HG02884 (cell line): ENCODE results near the gene FUT9.
"Not testable (repeated sequence)": the region's sequence is repeated elsewhere in the genome, so short reads cannot be mapped to it uniquely, and the experiment has no call there.

ENCODE experiments used
- ATAC-seq: cut with Tn5 transposase; IDR thresholded peaks from one replicate; pipeline ENCODE4 v1.9.1; 2021; ENCODE audit warnings: mild to moderate bottlenecking, moderate library complexity; ENCODE audit not compliant: unreplicated experiment

FUT9 gene

DNA sequence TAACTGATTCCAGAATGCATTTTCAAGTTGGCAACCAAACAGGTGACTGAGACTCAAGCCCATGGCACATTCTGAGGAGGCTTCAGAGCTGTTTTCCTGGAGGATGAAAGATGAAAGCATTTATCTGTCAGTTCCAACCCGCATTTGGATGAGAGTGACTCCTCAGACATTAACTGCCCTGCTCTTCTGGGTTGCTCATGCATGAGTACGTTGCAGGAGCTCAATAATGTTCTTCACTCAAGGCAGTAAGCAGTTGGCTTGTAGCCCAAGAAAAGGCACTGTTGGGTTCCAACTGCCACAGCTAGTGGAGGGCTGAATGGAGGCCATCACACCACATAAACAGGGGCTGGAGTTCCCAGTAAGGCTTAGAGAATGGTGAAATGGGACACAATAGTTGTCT lies 155.3 kb downstream of the FUT9 start:
- no peak for ATAC-seq

DNA sequence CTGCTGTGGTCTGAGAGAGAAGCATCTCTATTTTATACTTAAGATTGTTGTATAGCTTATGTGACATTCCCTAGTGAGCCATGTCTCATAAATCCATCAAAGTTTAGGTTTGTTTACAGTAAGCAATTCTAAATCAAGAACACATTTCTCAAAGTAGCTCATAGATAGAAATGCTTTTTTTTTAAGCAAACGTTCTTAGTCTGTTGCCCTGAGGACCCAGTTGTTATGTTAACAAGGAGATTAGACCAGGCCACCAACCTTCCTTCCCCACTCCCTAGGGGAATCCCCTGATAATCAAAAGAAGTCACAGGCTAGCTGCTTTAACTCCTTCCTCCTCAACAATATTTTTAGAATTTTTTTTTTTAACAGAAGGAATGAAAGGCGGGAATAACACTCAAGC lies 169.0 kb downstream of the FUT9 start:
- no peak for ATAC-seq

DNA sequence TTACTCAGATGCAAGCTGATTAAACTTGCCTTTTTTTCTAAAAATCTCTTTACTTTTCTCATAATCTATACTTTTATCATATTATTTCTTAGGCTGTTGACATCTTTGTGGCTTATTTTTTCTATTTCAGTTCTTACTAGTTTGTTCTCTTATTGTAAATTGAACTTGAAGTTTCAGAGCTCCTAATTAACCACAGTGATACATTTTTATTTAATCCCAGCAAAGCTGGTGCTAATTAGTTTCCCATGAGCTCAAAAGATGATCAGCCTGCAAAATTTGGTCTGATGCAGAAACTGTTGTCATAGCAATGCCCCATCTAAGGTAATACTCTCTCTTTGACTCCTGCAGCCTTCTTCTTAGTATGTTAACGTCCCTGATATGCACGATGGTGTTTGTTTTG lies 170.3 kb downstream of the FUT9 start:
- no peak for ATAC-seq

DNA sequence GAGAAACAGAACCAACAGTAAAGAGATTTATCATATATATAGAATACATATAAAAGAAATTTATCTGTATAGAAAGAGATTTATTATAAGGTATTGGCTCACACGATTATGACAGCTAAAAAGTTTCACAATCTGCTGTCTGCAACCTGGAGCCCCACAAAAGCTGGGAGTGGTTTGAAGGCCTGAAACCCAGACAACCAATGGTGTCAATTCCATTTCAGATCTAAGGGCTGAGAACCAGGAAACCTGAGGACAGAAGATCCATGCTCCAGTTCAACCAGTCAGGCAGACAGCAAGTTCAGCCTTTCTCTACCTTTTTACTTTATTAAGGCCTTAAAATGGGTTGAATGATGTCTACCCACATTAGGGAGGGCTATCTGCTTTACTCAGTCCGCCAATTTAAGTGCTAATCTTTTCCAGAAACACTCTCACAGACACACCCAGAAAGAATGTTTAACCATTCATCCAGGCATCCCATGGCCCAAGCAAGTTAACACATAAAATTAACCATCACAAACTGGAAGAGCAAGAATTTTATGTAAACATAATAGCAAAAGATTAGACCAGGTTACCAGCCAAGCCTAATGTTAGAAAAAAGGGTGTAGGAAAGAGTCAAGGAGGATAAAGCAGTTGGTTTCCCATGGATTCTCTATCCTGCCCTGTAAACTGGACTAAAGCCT lies 170.9 kb downstream of the FUT9 start:
- ATAC-seq = no peak

DNA sequence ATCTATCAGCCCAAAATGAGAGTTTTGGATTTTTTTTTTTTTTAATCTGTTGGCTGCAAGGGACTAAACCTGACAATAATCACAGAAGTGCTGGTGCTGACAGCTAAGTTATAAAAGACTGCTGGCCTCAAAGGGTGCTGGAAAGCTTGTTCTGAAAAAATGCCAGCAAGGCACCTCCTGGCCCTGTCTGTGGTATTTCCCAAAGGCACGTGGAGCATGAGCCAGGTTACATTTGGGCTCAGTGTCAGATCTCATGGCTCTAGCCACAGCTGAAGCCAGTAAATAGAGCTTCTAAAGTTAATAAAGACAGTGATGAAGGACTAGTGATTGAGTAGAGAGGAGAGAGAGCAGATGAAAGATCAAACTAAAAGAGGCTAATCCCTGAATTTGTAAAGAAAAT lies 178.9 kb downstream of the FUT9 start:
- ATAC-seq = no peak

DNA sequence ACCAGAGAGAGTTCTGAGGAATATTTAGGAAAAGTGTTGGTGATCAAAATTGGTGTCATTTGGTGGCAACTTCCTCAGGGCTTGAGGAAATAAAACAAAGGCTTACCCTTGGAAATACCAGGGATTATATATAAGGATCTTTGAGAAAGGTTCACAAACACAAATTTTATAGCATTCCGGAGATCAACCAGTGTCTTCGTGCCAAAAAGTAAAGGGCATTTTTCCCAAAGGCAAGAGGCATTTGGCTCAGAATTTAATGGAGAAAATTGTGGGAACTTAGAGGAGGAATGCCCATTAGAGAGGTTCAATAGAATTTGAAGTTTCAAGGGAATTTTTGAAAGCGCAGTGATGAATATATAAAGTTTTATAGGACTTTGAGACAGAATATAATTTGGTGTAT lies 179.5 kb downstream of the FUT9 start:
- ATAC-seq = no peak

DNA sequence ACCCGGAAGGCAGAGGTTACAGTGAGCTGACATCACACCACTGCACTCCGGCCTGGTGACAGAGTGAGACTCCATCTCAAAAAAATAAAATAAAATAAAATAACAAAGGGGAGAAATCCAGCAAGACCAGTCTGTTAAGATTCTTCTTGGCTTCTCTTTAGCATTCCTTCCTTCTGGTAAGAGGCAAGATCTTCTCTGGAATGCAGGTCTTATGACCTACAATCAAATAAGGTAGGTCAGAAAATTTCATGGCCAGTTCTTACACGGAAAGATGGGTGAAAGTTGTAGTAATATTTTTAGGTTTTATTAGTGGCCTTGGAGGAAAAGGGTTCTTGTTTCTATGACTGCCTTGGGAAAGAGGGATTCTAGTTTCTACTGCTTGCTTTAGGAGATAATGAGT lies 180.9 kb downstream of the FUT9 start:
- no peak for ATAC-seq

- no peak for ATAC-seq
These were observed 181.5 kb downstream of the FUT9 start for GRCh38 chr6:96197241-96197640.

- no peak for ATAC-seq
These were observed 186.8 kb downstream of the FUT9 start for GRCh38 chr6:96202571-96202970.

DNA sequence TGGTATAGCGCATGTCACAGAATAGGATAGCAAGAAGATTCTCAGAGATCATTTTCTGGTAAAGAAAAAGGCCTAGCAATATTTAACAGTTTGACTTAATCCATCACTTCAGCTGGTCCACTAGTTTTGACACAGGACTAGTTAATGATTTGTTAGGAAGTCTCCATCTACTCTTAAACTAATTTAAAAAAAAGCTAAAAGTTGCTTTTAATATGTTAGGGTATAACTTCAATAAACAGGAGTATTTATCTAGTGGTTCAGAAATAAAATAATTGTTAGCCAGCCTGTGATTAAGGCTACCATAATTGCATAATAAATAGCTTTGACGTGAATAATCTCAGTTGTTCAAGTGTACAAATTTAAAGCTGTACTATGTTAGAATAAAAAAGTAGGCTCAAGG lies 195.6 kb downstream of the FUT9 start:
- ATAC-seq = no peak

DNA sequence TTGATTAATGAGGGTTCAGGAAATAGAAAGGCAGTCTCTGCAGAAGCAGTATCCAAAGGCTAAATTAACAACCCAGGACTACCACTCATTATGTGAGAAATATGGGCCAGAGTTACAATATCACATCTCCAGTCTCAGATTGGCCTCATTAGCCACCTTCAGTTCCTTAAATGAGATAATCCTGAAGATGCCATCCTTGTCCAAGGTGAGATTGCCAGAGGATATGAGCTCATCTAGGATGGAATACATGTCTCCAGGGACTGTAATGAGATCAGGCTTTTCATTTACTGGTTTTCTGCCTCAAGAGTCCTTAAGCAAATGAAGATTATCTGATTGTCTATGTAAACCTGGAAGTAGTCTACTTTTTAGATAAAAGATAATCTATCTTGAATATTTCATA lies 196.3 kb downstream of the FUT9 start:
- ATAC-seq = no peak

DNA sequence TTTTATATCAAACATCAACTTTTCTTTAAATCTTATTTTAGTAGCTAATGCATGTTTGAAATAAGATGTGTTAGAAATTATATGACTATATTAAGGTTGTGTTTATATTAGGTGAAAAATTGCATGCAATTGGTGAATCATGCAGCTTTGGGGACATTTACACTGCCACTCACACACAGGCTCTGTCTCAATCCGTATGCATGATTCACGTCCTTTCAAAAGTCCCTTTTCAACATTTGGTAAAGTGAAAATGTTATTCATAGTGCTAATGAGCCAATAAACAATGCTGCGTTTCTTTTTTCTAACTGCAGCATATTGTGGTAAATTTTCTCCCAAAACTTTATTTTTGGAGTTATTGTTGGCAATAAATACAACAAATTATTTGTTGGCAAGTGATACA lies 198.0 kb downstream of the FUT9 start:
- no peak for ATAC-seq

DNA sequence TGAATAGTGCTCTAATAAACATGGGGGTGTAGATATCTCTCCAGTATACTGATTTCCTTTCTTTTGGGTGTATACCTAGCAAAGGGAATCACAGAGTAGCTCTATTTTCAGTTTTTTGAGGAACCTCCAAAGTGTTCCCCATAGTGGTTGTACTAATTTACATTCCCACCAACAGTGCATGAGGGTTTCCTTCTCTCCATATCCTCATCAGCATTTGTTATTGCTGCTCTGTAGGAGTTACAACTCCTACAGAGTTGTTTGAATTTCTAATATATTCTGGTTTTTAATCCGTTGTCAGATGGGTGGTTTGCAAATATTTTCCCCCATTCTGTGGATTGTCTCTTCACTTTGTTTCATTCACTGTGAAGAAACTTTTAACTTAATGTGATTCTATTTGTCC lies 207.9 kb downstream of the FUT9 start:
- ATAC-seq = no peak

DNA sequence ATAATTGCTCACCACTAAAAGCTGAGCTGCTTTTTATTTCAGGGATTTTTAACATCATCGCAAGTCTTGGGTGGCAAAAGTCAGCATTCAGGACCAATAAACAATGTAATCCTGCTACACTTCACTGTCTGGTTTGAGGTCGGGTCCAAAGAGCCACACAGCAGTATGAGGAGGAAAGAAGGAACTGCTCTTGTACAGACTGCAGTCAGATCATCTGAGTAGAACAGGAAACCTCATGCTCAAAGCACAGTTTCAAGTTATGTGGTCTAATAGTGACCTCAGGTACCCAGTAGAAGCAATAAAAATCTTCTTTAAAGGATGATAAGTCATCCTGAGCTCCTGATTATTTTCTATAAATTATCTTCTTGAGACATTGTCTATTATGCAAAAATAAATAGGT lies 211.4 kb downstream of the FUT9 start:
- no peak for ATAC-seq

DNA sequence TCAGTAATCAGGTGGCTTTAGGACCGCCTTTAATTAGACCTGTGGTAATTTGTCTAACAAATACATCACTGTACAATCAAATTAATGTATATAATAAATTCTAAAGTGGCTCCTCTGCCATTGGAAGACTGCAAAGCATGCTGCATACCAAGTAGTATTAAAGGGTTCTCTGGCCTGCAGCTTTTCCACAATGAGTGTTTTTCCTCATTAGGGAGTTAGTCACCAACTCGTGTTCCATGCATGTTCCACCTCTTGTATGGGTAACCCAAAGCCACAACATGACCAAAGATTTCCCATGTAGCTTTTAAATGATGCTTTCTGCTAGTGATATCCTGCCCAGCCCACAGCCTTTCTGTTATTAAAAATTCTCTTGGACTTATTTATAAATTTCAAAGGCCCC lies 218.7 kb downstream of the FUT9 start:
- no peak for ATAC-seq

DNA sequence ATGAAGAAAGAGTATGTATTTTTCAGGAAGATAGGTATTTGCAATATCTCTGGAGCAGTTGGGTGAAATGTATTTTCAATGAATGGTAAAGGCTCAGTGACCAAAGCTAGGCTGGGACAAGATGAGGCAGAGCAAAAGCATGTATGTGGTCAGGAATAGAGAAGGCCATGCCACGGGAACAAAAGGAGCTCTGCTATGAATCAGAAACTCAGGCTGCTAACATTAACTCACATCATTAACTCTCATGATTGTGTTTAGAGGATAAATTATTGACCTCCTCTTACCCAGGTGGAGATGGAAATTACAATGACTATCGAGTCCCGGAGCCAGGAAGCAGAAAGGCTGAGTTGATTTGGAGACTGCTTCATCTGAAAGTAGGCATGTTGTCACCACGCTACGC lies 220.2 kb downstream of the FUT9 start:
- no peak for ATAC-seq

GRCh38 chr6:96236471-96236870 lies 220.7 kb downstream of the FUT9 start:
- ATAC-seq = no peak

GRCh38 chr6:96237638-96238347 lies 222.0 kb downstream of the FUT9 start:
- ATAC-seq = no peak

- no peak for ATAC-seq
These were observed 230.8 kb downstream of the FUT9 start for GRCh38 chr6:96246563-96246962.

DNA sequence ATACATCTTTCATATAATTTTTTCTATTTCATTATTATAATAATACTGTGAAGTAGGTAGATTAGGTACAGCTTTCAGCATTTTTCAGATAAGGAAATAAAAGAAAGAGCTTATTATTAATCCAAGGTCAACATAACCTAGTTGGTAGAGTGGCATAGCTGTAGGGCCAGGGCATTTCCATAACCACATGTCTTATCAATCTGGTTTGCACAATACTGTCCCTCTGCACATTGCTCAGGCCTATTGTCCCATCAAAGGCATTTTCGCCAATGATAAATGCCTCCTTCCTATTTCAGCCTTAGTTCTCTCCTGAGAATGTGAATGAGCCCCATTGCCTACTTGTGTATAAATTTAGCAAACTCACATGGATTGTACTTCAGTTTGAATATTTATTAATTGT lies 234.0 kb downstream of the FUT9 start:
- ATAC-seq = no peak

DNA sequence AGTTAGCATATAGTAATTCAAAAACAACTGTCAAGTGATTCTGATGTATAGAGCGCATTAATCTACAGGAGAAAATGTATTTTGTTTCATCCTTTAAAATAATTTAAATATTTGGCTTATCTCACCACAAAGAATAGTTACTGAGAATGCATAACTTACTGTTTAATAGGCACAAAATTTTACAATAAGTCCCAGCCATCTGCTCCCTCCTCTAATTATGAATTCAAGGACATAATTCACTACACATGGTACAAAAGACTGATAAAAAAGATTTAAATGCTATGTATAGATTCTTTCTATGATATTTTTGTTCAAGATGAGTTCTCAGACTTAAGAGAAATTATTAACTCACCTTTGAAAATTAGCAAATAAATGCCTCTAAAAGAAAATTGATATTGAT lies 242.0 kb downstream of the FUT9 start:
- no peak for ATAC-seq

- ATAC-seq = not testable (repeated sequence)
These were observed 245.1 kb downstream of the FUT9 start for GRCh38 chr6:96260787-96261430.
